H4 (cell line): ENCODE measurements around the gene STMN1. TPM values are rescaled to one million over a fixed set of nuclear protein-coding genes. Genes with fewer than 3 reads are reported as not detected.
A peak's percentile ranks its signal among the peaks of the same experiment; 100 is the strongest.

Source experiments
- DNase-seq: peaks from one replicate; pipeline ENCODE4 v3.0.0-alpha.2; 2015; ENCODE audit warnings: low spot score
- total RNA-seq: library from RNA; depleted of rRNA; stranded (reverse); fragments of >200 nt; shearing (Covaris generic); gene quantifications from 2 replicates; pipeline ENCODE4 v1.2.3, GENCODE V29; 2014; rRNA removed

Gene STMN1
- total RNA-seq, 1 experiment from 2014 or later = 329 TPM

- no peak for DNase-seq
Observed at GRCh38 chr1:25871086-25871703, 35.0 kb downstream of the STMN1 start.

- no peak for DNase-seq
Observed at GRCh38 chr1:25870614-25871013, 35.6 kb downstream of the STMN1 start.

- DNase-seq = no peak
Observed at GRCh38 chr1:25869909-25870606, 36.2 kb downstream of the STMN1 start.

GRCh38 chr1:25867210-25867991 lies 38.8 kb downstream of the STMN1 start:
- no peak for DNase-seq

GRCh38 chr1:25866288-25866687 lies 39.9 kb downstream of the STMN1 start:
- no peak for DNase-seq

- DNase-seq = no peak
Observed at GRCh38 chr1:25864434-25864833, 41.8 kb downstream of the STMN1 start.

GRCh38 chr1:25863486-25864262 lies 42.5 kb downstream of the STMN1 start:
- no peak for DNase-seq

- no peak for DNase-seq
Observed at GRCh38 chr1:25862785-25863485, 43.3 kb downstream of the STMN1 start.

GRCh38 chr1:25861316-25862286 lies 44.6 kb downstream of the STMN1 start:
- no peak for DNase-seq

GRCh38 chr1:25858906-25859789 lies 47.1 kb downstream of the STMN1 start, which contains the start of gene AUNIP:
Gene AUNIP, minus strand, starts transcription at chr1:25859457. Its CDS starts 100 bp downstream, at chr1:25859357.
- DNase-seq = peak; percentile 68

GRCh38 chr1:25858494-25858893 lies 47.7 kb downstream of the STMN1 start:
- no peak for DNase-seq

GRCh38 chr1:25856856-25857255 lies 49.4 kb downstream of the STMN1 start:
- no peak for DNase-seq

GRCh38 chr1:25854554-25854953 lies 51.7 kb downstream of the STMN1 start:
- no peak for DNase-seq

Other genes starting within 250 kb of the STMN1 start
- gene SELENON, start 106.2 kb downstream of the STMN1 start, total RNA-seq = 27.7 and 32.1 TPM in 2 replicates
- gene MTFR1L, start 86.5 kb downstream of the STMN1 start, total RNA-seq = 24.4 and 31.7 TPM in 2 replicates
- gene AUNIP, start 47.0 kb downstream of the STMN1 start, total RNA-seq = 8.7 and 12.4 TPM in 2 replicates
- 2.8 and 3.2 TPM in 2 replicates for gene PAQR7, start 30.7 kb downstream of the STMN1 start, total RNA-seq
- gene PAFAH2, start 91.6 kb upstream of the STMN1 start, total RNA-seq = 5.6 and 8.3 TPM in 2 replicates
- not detected in 2 replicates for gene EXTL1, start 115.4 kb upstream of the STMN1 start, total RNA-seq
- gene SLC30A2, start 139.7 kb upstream of the STMN1 start, total RNA-seq = not detected in 2 replicates
- gene TRIM63, start 161.2 kb upstream of the STMN1 start, total RNA-seq = not detected in 2 replicates
- gene PDIK1L, start 205.4 kb upstream of the STMN1 start, total RNA-seq = 5.7 and 7.3 TPM in 2 replicates